Kidney (tissue), 14 donors: ENCODE measurements around the gene NRP2. TPM values are rescaled to one million over a fixed set of nuclear protein-coding genes. Genes with fewer than 3 reads are reported as not detected.

Experiments used
- DNase-seq, 5 donors: peaks; one replicate each; pipeline ENCODE4 v3.0.0-alpha.2; 2013 to 2020
- FAIRE-seq: peaks from 2 replicates; lab custom pipeline; 2012; peaks lifted over from hg19 to GRCh38; lab: Jason Lieb, UNC
- H3K27ac ChIP-seq, 2 donors: one replicate each; pipeline ENCODE4 v1.7.0; 2013; ENCODE audit warnings: low read depth in 2 of 2, low read length in 2 of 2, inconsistent platforms in 1 of 2
- H3K27me3 ChIP-seq: one replicate; pipeline ENCODE4 v1.7.1; 2013; ENCODE audit warnings: low read length, inconsistent platforms; ENCODE audit not compliant: control insufficient read depth, insufficient read depth
- H3K36me3 ChIP-seq, 3 donors: one replicate each; pipeline versions ENCODE4 v1.7.0 to v1.7.1; 2013; ENCODE audit warnings: low read length in 3 of 3, control low read depth in 1 of 3, inconsistent platforms in 1 of 3; ENCODE audit not compliant: insufficient read depth in 3 of 3, control insufficient read depth in 2 of 3
- H3K4me1 ChIP-seq, 3 donors: one replicate each; pipeline versions ENCODE4 v1.7.0 to v1.7.1; 2013; ENCODE audit warnings: low read length in 3 of 3, inconsistent platforms in 1 of 3, low read depth in 1 of 3; ENCODE audit not compliant: control insufficient read depth in 2 of 3, insufficient read depth in 2 of 3
- H3K4me3 ChIP-seq, 3 donors: one replicate each; pipeline versions ENCODE4 v1.7.0 to v1.8.1; 2013; ENCODE audit warnings: low read length in 3 of 3, control low read depth in 1 of 3, inconsistent platforms in 1 of 3
- H3K9ac ChIP-seq, 3 donors: one replicate each; pipeline versions ENCODE4 v1.7.0 to v1.7.1; 2013; ENCODE audit warnings: low read length in 3 of 3, control low read depth in 1 of 3, inconsistent platforms in 1 of 3
- H3K9me3 ChIP-seq, 3 donors: one replicate each; pipeline versions ENCODE4 v1.7.0 to v1.7.1; 2013; ENCODE audit warnings: low read length in 3 of 3, control low read depth in 1 of 3, inconsistent platforms in 1 of 3; ENCODE audit not compliant: control insufficient read depth in 2 of 3, insufficient read depth in 1 of 3
- intact Hi-C: fragments of 100-400 bp; cut with DNase I; formaldehyde crosslinking; loops from one replicate; pipeline ENCODE4 v1.11.1; 2022
- polyA plus RNA-seq: library from polyadenylated mRNA; stranded (reverse); fragments of 350-450 nt; fragmentation: Illumina TruSeq; extraction: RNeasy Lipid Tissue Mini Kit (QIAGEN cat#74804); gene quantifications from one replicate; pipeline ENCODE4 v1.2.3, GENCODE V29; 2014; ENCODE audit warnings: low read depth, low replicate concordance; ENCODE audit not compliant: insufficient read depth
- total RNA-seq: library from RNA; stranded (reverse); fragmentation: NEBNext Ultra II Directional; extraction: Animal tissue kit (Norgen Biotek cat#: 25700); gene quantifications from one replicate; pipeline ENCODE4 v1.2.1, GENCODE V29; 2021
- TF ChIP-seq, protein P1 (sequence below): IDR thresholded peaks from 3 replicates; pipeline ENCODE4 v1.5.1; 2012; ENCODE audit warnings: mild to moderate bottlenecking, moderate library complexity, borderline replicate concordance; ENCODE audit not compliant: insufficient read depth; ENCODE audit errors: extremely low read depth
- donor health status: control.
- donor health status: control.
- donor health status: control.
- donor health status: control.
- donor health status: control.
- donor health status: DM: yes; HTN: yes; CAD: no.
- donor health status: Normal renal cell carcinoma (clear cell type).

Gene NRP2
- total and polyA plus RNA-seq, 2 donors from 2014 or later: 2.3 to 37.7 TPM

DNA sequence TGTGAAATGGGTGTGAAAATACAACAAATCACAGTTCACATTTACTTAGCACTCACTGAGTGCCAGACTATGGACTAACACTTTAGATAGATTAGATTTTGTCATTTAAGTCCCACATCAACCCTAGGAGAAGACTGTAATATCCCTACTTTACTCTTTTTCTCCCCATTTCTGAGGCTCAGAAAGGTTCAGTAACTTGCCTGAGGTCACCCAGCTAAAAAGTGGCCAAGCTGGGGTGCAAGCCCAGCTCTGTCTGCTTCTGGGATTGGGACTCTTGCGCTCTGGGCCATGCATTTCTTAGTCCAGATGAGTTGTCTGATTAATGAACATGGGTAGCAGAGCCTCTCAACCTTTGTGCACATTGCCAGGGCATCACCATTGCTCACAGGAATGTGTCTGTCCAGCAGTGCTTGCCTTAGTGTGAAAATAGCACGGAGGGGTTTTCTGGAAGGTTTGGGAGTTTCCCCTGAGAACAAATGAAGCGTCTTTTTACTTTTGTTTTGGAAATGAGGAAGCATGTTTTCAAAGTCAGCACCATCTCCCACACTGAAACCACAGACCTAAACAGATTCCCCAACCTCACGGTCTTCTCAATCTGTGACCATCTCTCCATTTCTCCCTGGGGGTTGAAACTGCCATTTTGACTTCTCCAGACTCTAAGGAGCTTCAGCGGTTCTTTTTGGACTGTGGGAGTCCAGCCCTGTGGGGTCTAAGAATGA lies 31.9 kb downstream of the NRP2 start:
- DNase-seq: peak in 1 of 5 donors; percentile 41
- Histone ChIP-seq H3K27ac (no peak overlapping the region), H3K27me3 (no peaks in the 10 kb centered on the region), H3K4me3 (no peak overlapping the region), H3K36me3 (no peaks in the 10 kb centered on the region), H3K4me1 (peaks cover 0 to 2% (median 0%) of the 10 kb centered on the region in 3 donors), H3K9ac (no peak overlapping the region), H3K9me3 (no peaks in the 10 kb centered on the region)
- FAIRE-seq: no peak
- intact Hi-C loops: no loop called here
- TF ChIP-seq, protein P1, sequence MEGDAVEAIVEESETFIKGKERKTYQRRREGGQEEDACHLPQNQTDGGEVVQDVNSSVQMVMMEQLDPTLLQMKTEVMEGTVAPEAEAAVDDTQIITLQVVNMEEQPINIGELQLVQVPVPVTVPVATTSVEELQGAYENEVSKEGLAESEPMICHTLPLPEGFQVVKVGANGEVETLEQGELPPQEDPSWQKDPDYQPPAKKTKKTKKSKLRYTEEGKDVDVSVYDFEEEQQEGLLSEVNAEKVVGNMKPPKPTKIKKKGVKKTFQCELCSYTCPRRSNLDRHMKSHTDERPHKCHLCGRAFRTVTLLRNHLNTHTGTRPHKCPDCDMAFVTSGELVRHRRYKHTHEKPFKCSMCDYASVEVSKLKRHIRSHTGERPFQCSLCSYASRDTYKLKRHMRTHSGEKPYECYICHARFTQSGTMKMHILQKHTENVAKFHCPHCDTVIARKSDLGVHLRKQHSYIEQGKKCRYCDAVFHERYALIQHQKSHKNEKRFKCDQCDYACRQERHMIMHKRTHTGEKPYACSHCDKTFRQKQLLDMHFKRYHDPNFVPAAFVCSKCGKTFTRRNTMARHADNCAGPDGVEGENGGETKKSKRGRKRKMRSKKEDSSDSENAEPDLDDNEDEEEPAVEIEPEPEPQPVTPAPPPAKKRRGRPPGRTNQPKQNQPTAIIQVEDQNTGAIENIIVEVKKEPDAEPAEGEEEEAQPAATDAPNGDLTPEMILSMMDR: no peak

GRCh38 chr2:205714789-205715720 lies 32.8 kb downstream of the NRP2 start:
- Histone ChIP-seq H3K36me3 (no peaks in the 10 kb centered on the region), H3K9ac (no peak overlapping the region), H3K27ac (no peak overlapping the region), H3K4me3 (no peak overlapping the region), H3K27me3 (no peaks in the 10 kb centered on the region), H3K4me1 (peaks cover 0 to 2% (median 0%) of the 10 kb centered on the region in 3 donors), H3K9me3 (no peaks in the 10 kb centered on the region)
- intact Hi-C loops: no loop called here
- TF ChIP-seq, protein P1: no peak
- no peak for FAIRE-seq
- peak in 1 of 5 donors; percentile 34 for DNase-seq

DNA sequence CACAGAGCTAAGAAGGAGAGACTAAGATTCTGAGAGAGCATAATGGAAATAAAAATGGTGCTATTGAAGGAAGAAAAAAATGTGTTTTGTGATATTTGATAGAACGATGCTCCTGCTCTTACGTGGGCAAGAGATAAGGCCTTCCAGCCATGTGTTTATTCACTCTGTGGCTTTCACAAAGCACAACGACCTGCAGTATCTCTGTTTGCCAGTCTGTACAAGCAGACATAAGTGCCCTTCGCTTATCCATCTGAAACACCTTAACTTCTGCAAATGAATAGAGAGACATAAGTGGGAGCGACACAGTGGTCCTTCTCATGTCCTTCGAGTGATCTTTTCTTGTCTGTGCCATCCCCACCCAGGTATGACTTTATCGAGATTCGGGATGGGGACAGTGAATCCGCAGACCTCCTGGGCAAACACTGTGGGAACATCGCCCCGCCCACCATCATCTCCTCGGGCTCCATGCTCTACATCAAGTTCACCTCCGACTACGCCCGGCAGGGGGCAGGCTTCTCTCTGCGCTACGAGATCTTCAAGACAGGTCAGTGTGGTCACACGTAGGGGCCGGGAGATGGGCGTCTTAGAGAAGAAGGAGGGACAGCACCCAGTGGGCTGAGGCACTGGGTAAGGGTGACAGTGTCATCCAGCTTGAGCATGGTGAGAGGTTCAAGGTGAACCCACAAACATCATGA lies 33.7 kb downstream of the NRP2 start:
- TF ChIP-seq, protein P1: no peak
- no peak for DNase-seq
- no peaks in the 10 kb centered on the region for H3K36me3 ChIP-seq
- no peak for FAIRE-seq
- H3K9me3 ChIP-seq: no peaks in the 10 kb centered on the region
- no peak overlapping the region for H3K9ac ChIP-seq
- H3K27me3 ChIP-seq: no peaks in the 10 kb centered on the region
- peaks cover 0 to 2% (median 0%) of the 10 kb centered on the region in 3 donors for H3K4me1 ChIP-seq
- H3K4me3 ChIP-seq: no peak overlapping the region
- H3K27ac ChIP-seq: no peak overlapping the region
- intact Hi-C loops: no loop called here
